Measurements from ENCODE around the gene PRR5. TPM values are rescaled to one million over a fixed set of nuclear protein-coding genes. Genes with fewer than 3 reads are reported as not detected.

Gene PRR5
- total RNA-seq, 1 donor from 2014 or later, result 4.0 TPM

DNA sequence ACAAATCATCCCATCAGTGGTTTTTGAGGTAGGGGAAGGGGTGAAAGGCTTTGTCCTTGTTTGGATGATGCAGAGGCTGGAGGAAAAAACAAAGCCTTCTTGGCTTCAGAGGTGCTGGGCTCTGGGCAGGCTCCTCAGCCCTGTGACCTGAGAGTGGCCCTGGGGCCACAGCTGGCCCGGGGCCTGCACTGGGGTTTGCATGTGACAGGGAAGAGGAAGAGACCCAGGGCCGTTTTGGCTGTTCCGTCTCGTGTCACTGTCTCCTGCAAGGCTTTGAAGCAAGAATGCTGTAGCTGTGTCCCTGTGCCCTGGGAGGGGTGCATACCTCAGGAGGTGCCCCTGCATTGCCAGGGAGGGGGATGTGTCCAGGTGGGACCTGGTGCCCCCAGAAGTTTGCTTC lies 63.0 kb downstream of the PRR5 start:
- peaks cover 5% of the 10 kb centered on the region for H3K4me1 ChIP-seq
- H3K36me3 Mint-ChIP-seq, result no peaks in the 10 kb centered on the region
- H3K4me3 Mint-ChIP-seq, result no peak overlapping the region
- no peak for DNase-seq (ENCODE audit: low spot score)
- H3K9me3 ChIP-seq (ENCODE audit: low read depth), result no peaks in the 10 kb centered on the region
- no peaks in the 10 kb centered on the region for H3K79me2 ChIP-seq (ENCODE audit: low read depth)
- H3K36me3 ChIP-seq, result no peaks in the 10 kb centered on the region
- no peaks in the 10 kb centered on the region for H4K20me1 ChIP-seq (ENCODE audit: low read depth)
- H3K4me3 ChIP-seq, result no peak overlapping the region
- H3K27ac Mint-ChIP-seq, result peak overlapping the region; percentile 82
- peaks cover 4% of the 10 kb centered on the region for H3K27me3 Mint-ChIP-seq (ENCODE audit: insufficient read depth, low read depth)
- no peak overlapping the region for H3K27ac ChIP-seq
- TF ChIP-seq EZH2phosphoT487 (IDR thresholded peaks at IDR 0.05), result no peak
- TF ChIP-seq, protein P1, sequence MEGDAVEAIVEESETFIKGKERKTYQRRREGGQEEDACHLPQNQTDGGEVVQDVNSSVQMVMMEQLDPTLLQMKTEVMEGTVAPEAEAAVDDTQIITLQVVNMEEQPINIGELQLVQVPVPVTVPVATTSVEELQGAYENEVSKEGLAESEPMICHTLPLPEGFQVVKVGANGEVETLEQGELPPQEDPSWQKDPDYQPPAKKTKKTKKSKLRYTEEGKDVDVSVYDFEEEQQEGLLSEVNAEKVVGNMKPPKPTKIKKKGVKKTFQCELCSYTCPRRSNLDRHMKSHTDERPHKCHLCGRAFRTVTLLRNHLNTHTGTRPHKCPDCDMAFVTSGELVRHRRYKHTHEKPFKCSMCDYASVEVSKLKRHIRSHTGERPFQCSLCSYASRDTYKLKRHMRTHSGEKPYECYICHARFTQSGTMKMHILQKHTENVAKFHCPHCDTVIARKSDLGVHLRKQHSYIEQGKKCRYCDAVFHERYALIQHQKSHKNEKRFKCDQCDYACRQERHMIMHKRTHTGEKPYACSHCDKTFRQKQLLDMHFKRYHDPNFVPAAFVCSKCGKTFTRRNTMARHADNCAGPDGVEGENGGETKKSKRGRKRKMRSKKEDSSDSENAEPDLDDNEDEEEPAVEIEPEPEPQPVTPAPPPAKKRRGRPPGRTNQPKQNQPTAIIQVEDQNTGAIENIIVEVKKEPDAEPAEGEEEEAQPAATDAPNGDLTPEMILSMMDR (IDR thresholded peaks at IDR 0.05), result no peak
- TF ChIP-seq EZH2 (IDR thresholded peaks at IDR 0.05), result no peak
- H3K4me1 Mint-ChIP-seq, result peaks cover 8% of the 10 kb centered on the region
- no peaks in the 10 kb centered on the region for H3F3A ChIP-seq (ENCODE audit: low read depth)
- H3K4me2 ChIP-seq, result no peak overlapping the region
- no peak overlapping the region for H2AFZ ChIP-seq (replicated peaks)
- H3K27me3 ChIP-seq, result no peaks in the 10 kb centered on the region
- H3K9me3 Mint-ChIP-seq, result peaks cover 4% of the 10 kb centered on the region
- H3K9ac ChIP-seq, result peak overlapping the region; percentile 27

DNA sequence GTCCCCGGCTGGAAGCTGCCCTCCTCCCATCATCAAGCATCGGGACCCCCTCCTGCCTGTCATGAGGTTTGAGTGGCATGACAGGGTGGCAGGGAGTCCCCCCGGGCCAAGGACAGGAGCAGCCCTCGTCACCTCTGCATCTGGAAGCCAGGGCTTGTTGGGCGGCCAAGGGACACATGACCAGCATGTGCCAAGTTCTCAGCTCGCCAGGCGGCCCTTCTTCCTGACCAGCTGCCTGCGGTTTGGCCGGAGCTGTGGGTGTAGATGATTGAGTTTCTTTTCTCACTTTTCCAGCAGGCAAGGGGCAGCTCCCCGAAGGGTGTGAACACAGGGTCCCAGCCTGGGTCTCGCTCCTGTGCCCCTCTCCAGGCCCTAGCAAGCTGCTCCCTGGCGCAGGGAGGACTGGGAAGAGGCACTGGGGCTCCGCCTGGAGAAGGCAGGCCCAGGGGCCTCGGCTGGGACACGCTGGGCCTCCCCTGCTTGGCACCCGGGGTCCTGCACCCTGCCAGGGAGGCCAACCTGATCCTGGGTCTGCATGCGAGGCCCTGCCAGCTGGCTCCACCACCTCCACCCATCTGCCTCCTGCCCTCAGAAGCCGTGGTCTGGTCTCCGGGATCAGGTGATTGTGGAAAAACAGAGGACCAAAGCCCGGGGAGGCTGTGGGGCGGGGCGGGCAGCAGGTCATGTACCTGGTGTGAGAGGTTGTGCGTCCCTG lies 63.7 kb downstream of the PRR5 start:
- DNase-seq (ENCODE audit: low spot score), result no peak
- TF ChIP-seq, protein P1 (IDR thresholded peaks at IDR 0.05), result no peak
- no peak for TF ChIP-seq EZH2 (IDR thresholded peaks at IDR 0.05)
- TF ChIP-seq EZH2phosphoT487 (IDR thresholded peaks at IDR 0.05), result no peak
- no peak overlapping the region for H3K4me2 ChIP-seq
- H3K4me1 ChIP-seq, result peaks cover 5% of the 10 kb centered on the region
- Mint-ChIP-seq H3K27me3 (ENCODE audit: insufficient read depth, low read depth) (peaks cover 4% of the 10 kb centered on the region), H3K4me3 (no peak overlapping the region), H3K9me3 (peaks cover 4% of the 10 kb centered on the region), H3K27ac (peak overlapping the region; percentile 89), H3K4me1 (peaks cover 8% of the 10 kb centered on the region), H3K36me3 (no peaks in the 10 kb centered on the region)
- no peak overlapping the region for H3K4me3 ChIP-seq
- no peaks in the 10 kb centered on the region for H3K79me2 ChIP-seq (ENCODE audit: low read depth)
- H4K20me1 ChIP-seq (ENCODE audit: low read depth), result no peaks in the 10 kb centered on the region
- H3K27ac ChIP-seq, result no peak overlapping the region
- H2AFZ ChIP-seq (replicated peaks), result no peak overlapping the region
- no peaks in the 10 kb centered on the region for H3K36me3 ChIP-seq
- H3K9ac ChIP-seq, result no peak overlapping the region
- no peaks in the 10 kb centered on the region for H3K9me3 ChIP-seq (ENCODE audit: low read depth)
- H3K27me3 ChIP-seq, result no peaks in the 10 kb centered on the region
- H3F3A ChIP-seq (ENCODE audit: low read depth), result no peaks in the 10 kb centered on the region

DNA sequence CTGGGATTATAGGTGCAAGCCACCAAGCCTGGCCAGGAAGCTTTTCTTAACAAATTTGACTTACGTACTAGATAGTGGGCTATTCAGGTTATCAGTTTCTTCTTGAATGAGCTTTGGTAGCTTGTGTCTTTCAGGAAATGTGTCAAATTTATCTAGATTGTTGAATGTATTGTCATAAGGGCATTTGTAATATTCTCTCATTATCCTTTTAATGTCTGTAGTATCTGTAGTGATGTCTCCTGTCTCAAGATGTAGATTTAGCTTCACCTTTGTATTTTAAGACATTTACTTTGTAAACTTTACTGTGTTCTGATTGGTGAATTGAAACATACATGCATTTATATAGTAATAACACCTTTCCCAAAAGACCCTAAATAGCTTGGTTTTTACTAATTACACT lies 71.1 kb downstream of the PRR5 start:
- H3K27me3 Mint-ChIP-seq (ENCODE audit: insufficient read depth, low read depth), result peaks cover 7% of the 10 kb centered on the region

More for the DNA sequence above, 71.1 kb downstream of the PRR5 start:
- Histone ChIP-seq H3K4me1 (peaks cover 8% of the 10 kb centered on the region), H3F3A (ENCODE audit: low read depth) (peaks cover 21% of the 10 kb centered on the region), H3K9ac (no peak overlapping the region), H4K20me1 (ENCODE audit: low read depth) (no peaks in the 10 kb centered on the region), H3K27me3 (no peaks in the 10 kb centered on the region), H3K27ac (no peak overlapping the region), H3K4me2 (no peak overlapping the region), H3K36me3 (no peaks in the 10 kb centered on the region), H3K9me3 (ENCODE audit: low read depth) (peaks cover 5% of the 10 kb centered on the region), H3K4me3 (no peak overlapping the region), H3K79me2 (ENCODE audit: low read depth) (no peaks in the 10 kb centered on the region), H2AFZ (replicated peaks) (no peak overlapping the region)
- Mint-ChIP-seq H3K4me1 (peaks cover 16% of the 10 kb centered on the region), H3K36me3 (no peaks in the 10 kb centered on the region), H3K27ac (no peak overlapping the region), H3K9me3 (peaks cover 17% of the 10 kb centered on the region), H3K4me3 (no peak overlapping the region)
- TF ChIP-seq, protein P1 (IDR thresholded peaks at IDR 0.05), result no peak
- TF ChIP-seq EZH2phosphoT487 (IDR thresholded peaks at IDR 0.05) (no peak), EZH2 (IDR thresholded peaks at IDR 0.05) (no peak)
- DNase-seq (ENCODE audit: low spot score), result no peak
